ENCODE results near the gene FAM98C. TPM values are rescaled to one million over a fixed set of nuclear protein-coding genes. Genes with fewer than 3 reads are reported as not detected.

The FAM98C gene
- total RNA-seq, 1 donor from 2014 or later: 16.0 TPM

DNA sequence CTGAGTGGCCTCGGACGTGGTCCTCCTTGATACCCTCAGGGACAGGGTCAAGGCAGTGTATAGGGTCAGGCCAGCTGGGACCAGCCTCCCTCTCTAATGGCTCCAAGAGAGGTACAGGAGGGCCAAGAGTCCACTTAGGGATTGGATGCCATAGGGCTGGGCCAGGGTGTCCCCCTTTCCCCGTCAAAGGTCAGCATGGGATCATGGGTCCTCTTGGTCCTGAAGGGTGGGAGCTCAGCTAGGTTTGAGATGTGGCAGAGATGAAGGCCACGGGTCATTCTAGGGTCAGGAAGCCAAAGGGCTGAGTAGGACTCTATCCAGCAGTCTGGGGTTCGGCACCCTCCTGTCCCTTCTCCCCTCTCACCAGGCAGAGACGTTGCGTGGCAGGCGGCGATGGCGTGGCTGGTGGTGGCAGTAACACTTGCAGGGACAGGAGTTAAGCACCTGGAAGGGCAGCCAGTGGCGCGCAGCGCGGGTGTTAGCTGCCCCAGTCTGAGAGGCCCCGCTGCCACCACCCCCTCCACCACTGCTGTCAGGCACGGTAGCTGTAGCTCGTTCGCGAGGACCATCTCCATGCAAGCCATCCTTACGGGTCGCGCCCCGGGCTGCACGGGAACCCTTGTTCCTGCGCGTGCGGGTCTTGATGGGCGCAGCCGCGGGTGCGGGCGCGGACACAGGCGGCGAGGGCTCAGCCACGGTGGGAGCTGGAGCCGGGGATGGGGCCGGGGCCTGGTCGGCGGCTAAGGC is 17.7 kb upstream of the FAM98C start:
- Mint-ChIP-seq H3K4me3 (ENCODE audit: unreplicated experiment) (no peak overlapping the region), H3K36me3 (ENCODE audit: low read depth) (peaks cover 16% of the 10 kb centered on the region), H3K9me3 (ENCODE audit: low read depth) (no peaks in the 10 kb centered on the region), H3K4me1 (ENCODE audit: low read depth) (peaks cover 18% of the 10 kb centered on the region), H3K27me3 (ENCODE audit: low read depth) (no peaks in the 10 kb centered on the region), H3K27ac (ENCODE audit: unreplicated experiment) (no peak overlapping the region)
- DNase-seq (ENCODE audit: low spot score): no peak
- TF ChIP-seq CTCF (IDR thresholded peaks at IDR 0.05): no peak

DNA sequence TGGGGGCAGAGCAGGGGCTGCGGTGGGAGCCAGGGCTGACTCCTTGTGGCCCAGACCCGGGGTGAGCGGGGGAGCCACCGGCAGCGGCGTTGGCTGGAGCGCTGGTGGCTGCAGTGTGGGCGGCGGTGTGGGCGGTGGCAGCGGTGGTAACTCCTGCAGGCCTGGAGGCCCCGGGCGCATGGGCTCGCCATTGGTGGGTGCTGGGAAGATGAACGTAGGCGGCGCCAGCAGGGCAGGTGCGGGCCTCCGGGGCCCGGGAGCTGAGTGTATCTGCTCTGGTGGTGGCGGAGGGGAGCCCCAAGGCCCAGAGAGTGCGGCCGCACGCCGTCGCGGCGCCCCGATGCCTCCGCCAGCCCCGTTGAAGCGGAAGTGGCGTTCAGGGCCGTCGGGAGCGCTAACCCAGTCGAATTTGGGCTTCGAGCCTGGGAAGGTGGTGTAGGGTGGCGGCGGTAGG is 17.1 kb upstream of the FAM98C start:
- DNase-seq (ENCODE audit: low spot score): no peak
- TF ChIP-seq CTCF (IDR thresholded peaks at IDR 0.05): no peak

GRCh38 chr19:38386300-38386970 is 16.5 kb upstream of the FAM98C start:
- H3K27me3 Mint-ChIP-seq (ENCODE audit: low read depth): no peaks in the 10 kb centered on the region
- no peaks in the 10 kb centered on the region for H3K9me3 Mint-ChIP-seq (ENCODE audit: low read depth)
- no peak overlapping the region for H3K4me3 Mint-ChIP-seq (ENCODE audit: unreplicated experiment)
- TF ChIP-seq CTCF (IDR thresholded peaks at IDR 0.05): no peak
- H3K4me1 Mint-ChIP-seq (ENCODE audit: low read depth): peaks cover 20% of the 10 kb centered on the region
- peaks cover 11% of the 10 kb centered on the region for H3K36me3 Mint-ChIP-seq (ENCODE audit: low read depth)
- H3K27ac Mint-ChIP-seq (ENCODE audit: unreplicated experiment): no peak overlapping the region
- no peak for DNase-seq (ENCODE audit: low spot score)

More for the DNA sequence above, 17.1 kb upstream of the FAM98C start:
- Mint-ChIP-seq H3K4me1 (ENCODE audit: low read depth) (peaks cover 20% of the 10 kb centered on the region), H3K9me3 (ENCODE audit: low read depth) (no peaks in the 10 kb centered on the region), H3K27me3 (ENCODE audit: low read depth) (no peaks in the 10 kb centered on the region), H3K4me3 (ENCODE audit: unreplicated experiment) (no peak overlapping the region), H3K36me3 (ENCODE audit: low read depth) (peaks cover 14% of the 10 kb centered on the region), H3K27ac (ENCODE audit: unreplicated experiment) (no peak overlapping the region)

DNA sequence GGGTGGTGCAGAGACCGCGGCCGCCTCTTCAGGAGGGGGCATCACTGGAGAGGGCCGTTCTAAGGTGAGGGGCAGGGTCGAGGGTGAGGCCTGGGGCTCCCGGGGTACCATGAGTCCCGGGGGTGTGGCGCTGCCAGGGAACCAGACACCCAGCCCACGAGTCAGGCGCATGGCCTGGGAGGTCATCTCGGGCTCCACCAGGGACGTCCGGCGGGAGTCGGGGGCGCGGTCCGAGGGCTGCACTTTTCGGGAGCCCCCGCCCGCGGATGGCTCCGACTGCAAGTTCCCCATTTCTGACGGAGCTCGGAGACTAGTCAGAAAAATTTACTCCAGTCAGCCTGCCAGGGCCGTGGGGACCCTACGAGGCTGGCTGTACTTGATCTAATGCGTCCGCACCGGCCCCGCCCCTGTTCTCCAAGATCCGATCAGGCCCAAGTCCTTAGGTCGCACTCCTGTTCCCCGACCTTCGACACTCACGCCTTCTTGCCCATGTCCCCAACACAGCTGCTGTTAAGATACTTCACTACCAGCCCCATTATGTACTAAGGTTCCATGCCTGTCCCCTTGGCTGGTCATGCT is 15.8 kb upstream of the FAM98C start:
- Mint-ChIP-seq H3K36me3 (ENCODE audit: low read depth) (peaks cover 5% of the 10 kb centered on the region), H3K27ac (ENCODE audit: unreplicated experiment) (peak overlapping the region; percentile 68), H3K9me3 (ENCODE audit: low read depth) (no peaks in the 10 kb centered on the region), H3K4me3 (ENCODE audit: unreplicated experiment) (peak overlapping the region; percentile 92), H3K4me1 (ENCODE audit: low read depth) (peaks cover 20% of the 10 kb centered on the region), H3K27me3 (ENCODE audit: low read depth) (no peaks in the 10 kb centered on the region)
- TF ChIP-seq CTCF (IDR thresholded peaks at IDR 0.05): no peak
- DNase-seq (ENCODE audit: low spot score): no peak

- Mint-ChIP-seq H3K4me3 (ENCODE audit: unreplicated experiment) (peak within 1 kb of the TSS; percentile 92), H3K36me3 (ENCODE audit: low read depth) (peaks cover 3% of the 10 kb centered on the region), H3K4me1 (ENCODE audit: low read depth) (peaks cover 20% of the 10 kb centered on the region), H3K27me3 (ENCODE audit: low read depth) (no peaks in the 10 kb centered on the region), H3K9me3 (ENCODE audit: low read depth) (no peaks in the 10 kb centered on the region), H3K27ac (ENCODE audit: unreplicated experiment) (peak within 1 kb of the TSS; percentile 96)
- no peak for DNase-seq (ENCODE audit: low spot score)
- no peak for TF ChIP-seq CTCF (IDR thresholded peaks at IDR 0.05)
These were observed 15.1 kb upstream of the FAM98C start, which contains the start of gene GGN for GRCh38 chr19:38387550-38388348. Gene GGN (minus strand): TSS chr19:38388034. CDS start chr19:38387261, 773 bp downstream.
